Adrenal gland (tissue), 19 donors: ENCODE data around the gene MMRN1. TPM values are rescaled to one million over a fixed set of nuclear protein-coding genes. Genes with fewer than 3 reads are reported as not detected.

ENCODE experiments used
- DNase-seq, 7 donors: peaks; one replicate each; pipeline ENCODE4 v3.0.0-alpha.2; 2019 to 2020
- H3K27ac ChIP-seq, 5 donors: fragments of 200-600 bp; sonication (generic) in 4 of 5; 1 replicate in 3 of 5; 2 replicates in 2 of 5; pipeline versions ENCODE4 v1.5.1 to v1.8.0; 2016 to 2020; ENCODE audit warnings: mild to moderate bottlenecking in 1 of 5
- H3K27me3 ChIP-seq: fragments of 200-600 bp; 2 replicates; pipeline ENCODE4 v1.8.0; 2021
- H3K36me3 ChIP-seq, 2 donors: fragments of 200-600 bp; replicated peaks in 1 of 2; 1 replicate in 1 of 2; 2 replicates in 1 of 2; pipeline versions ENCODE4 v1.5.1 to v1.8.0; 2018 to 2022
- H3K4me1 ChIP-seq, 2 donors: fragments of 200-600 bp; replicated peaks in 1 of 2; 1 replicate in 1 of 2; 2 replicates in 1 of 2; pipeline versions ENCODE4 v1.5.1 to v1.8.0; 2018 to 2021
- H3K4me3 ChIP-seq, 4 donors: fragments of 200-600 bp; sonication (generic) in 3 of 4; one replicate each; pipeline ENCODE4 v1.5.1; 2016 to 2018
- H3K9me3 ChIP-seq, 3 donors: fragments of 200-600 bp; sonication (generic) in 1 of 3; replicated peaks in 1 of 3; 1 replicate in 2 of 3; 2 replicates in 1 of 3; pipeline versions ENCODE4 v1.5.1 to v1.8.0; 2016 to 2021
- CTCF ChIP-seq, 6 experiments: fragments of 450-650 bp in 4 of 6; fragments of 200-600 bp in 2 of 6; sonication (generic) in 1 of 6; IDR thresholded peaks; 1 replicate in 5 of 6; 2 replicates in 1 of 6; pipeline versions ENCODE4 v1.5.1 to v1.8.0; 2016 to 2021; ENCODE audit warnings: antibody characterized with exemption in 6 of 6, mild to moderate bottlenecking in 2 of 6, moderate library complexity in 1 of 6
- POLR2A ChIP-seq, 2 donors: fragments of 450-650 bp; IDR thresholded peaks; one replicate each; pipeline ENCODE4 v1.6.1; 2017; ENCODE audit warnings: antibody characterized with exemption in 2 of 2, mild to moderate bottlenecking in 2 of 2, moderate library complexity in 1 of 2
- WGBS, 4 donors: extraction: QIAGEN DNeasy Blood & Tissue Kit in 2 of 4; methylation state at CpG; one replicate each; pipeline versions ENCODE4 v1.1.5 to v1.1.7; 2013 to 2017; 5-methylcytosine and 5-hydroxymethylcytosine counted together
- intact Hi-C, 2 donors: fragments of 100-400 bp; cut with DNase I; formaldehyde crosslinking; loops; one replicate each; pipeline versions ENCODE4 v1.14.1 to v1.15.0; 2022 to 2023
- long read RNA-seq, 10 donors: library from polyadenylated mRNA in 3 of 10; unstranded in 2 of 10; stranded (forward) in 1 of 10; transcript quantifications; one replicate each; pipeline ENCODE4 v2.0.0 and lab custom pipeline, GENCODE V29; 2021 to 2026
- polyA plus RNA-seq, 3 donors: library from polyadenylated mRNA; stranded (reverse); fragments of 200-250 nt in 2 of 3; fragments of 350-450 nt in 1 of 3; fragmentation: Illumina TruSeq in 1 of 3; extraction: RNeasy Lipid Tissue Mini Kit (QIAGEN cat#74804) in 1 of 3; gene quantifications; one replicate each; pipeline ENCODE4 v1.2.3, GENCODE V29; 2013 to 2014
- total RNA-seq, 9 donors: library from RNA; depleted of rRNA in 4 of 9; stranded (reverse); fragments of >200 nt in 4 of 9; fragments of 120-200 nt in 1 of 9; fragmentation: NEBNext Ultra II Directional in 1 of 9; extraction: Animal tissue kit (Norgen Biotek cat#: 25700) in 1 of 9; gene quantifications; one replicate each; pipeline versions ENCODE4 v1.1.0 to v1.2.4, GENCODE V29; 2013 to 2023
- donor health status: healthy with polysubstance abuse.
- donor health status: Bipolar disorder and iron deficiency.
- donor health status: DM: yes; HTN: yes; CAD: no.
- donor health status: DM: no; HTN: no; CAD: no.
- donor health status: DM: no; HTN: no; CAD: no.
- donor health status: DM: yes; HTN: yes; CAD: no.

Gene MMRN1
- total RNA-seq: 10 to 100 TPM in 4 of 9 donors, 1 to 10 TPM in 5; 2.2 to 31.2 (median 7.4) TPM
- 1 to 10 TPM; 1.4 to 6.4 (median 2.3) TPM for polyA plus RNA-seq
- long read RNA-seq, donor 1, full-length matches to known transcripts: 2 of 7 reads
- long read RNA-seq, donor 1, partial matches to known transcripts: 5 of 7 reads
- long read RNA-seq, donor 1, other reads (novel, unspliced or antisense): 0 of 7 reads
- long read RNA-seq, donor 2: 0 reads
- long read RNA-seq, donor 3, full-length matches to known transcripts: 4 of 4 reads
- long read RNA-seq, donor 3, partial matches to known transcripts: 0 of 4 reads
- long read RNA-seq, donor 3, other reads (novel, unspliced or antisense): 0 of 4 reads
- long read RNA-seq, donor 4, partial matches to known transcripts: 0 of 1 reads
- long read RNA-seq, donor 4, other reads (novel, unspliced or antisense): 1 of 1 reads
- long read RNA-seq, donor 5, full-length matches to known transcripts: 2 of 2 reads
- long read RNA-seq, donor 5, partial matches to known transcripts: 0 of 2 reads
- long read RNA-seq, donor 5, other reads (novel, unspliced or antisense): 0 of 2 reads
- long read RNA-seq, donor 6, partial matches to known transcripts: 2 of 2 reads
- long read RNA-seq, donor 6, other reads (novel, unspliced or antisense): 0 of 2 reads
- long read RNA-seq, donor 7: 0 reads
- long read RNA-seq, donor 8, full-length matches to known transcripts: 2 of 8 reads
- long read RNA-seq, donor 8, partial matches to known transcripts: 6 of 8 reads
- long read RNA-seq, donor 8, other reads (novel, unspliced or antisense): 0 of 8 reads
- long read RNA-seq, donor 9: 0 reads
- long read RNA-seq, donor 10: 0 reads

DNA sequence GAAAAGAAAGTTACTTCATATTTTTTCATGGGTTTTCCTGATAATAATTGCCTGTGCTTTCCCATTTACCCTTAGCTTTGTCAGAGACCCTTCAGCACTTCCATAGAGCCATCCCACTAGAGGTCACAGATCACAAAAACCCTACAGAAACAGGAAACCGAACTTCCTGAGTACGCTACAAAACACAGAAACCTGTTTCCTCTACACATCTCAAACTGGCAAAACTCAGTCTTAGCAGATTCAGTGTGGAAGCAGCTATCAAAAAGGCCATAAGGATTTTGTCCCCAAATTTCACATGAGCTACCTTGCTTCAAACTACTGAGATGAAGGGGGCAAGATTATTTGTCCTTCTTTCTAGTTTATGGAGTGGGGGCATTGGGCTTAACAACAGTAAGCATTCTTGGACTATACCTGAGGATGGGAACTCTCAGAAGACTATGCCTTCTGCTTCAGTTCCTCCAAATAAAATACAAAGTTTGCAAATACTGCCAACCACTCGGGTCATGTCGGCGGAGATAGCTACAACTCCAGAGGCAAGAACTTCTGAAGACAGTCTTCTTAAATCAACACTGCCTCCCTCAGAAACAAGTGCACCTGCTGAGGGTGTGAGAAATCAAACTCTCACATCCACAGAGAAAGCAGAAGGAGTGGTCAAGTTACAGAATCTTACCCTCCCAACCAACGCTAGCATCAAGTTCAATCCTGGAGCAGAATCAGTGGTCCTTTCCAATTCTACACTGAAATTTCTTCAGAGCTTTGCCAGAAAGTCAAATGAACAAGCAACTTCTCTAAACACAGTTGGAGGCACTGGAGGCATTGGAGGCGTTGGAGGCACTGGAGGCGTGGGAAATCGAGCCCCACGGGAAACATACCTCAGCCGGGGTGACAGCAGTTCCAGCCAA, at the start of gene MMRN1:
Gene MMRN1 (plus strand): TSS at position 206 of the 902 bp plus-strand sequence. CDS start 118 bp downstream, at position 324.
- Histone ChIP-seq H3K9me3 (no peaks in the 10 kb centered on the region), H3K27me3 (no peaks in the 10 kb centered on the region), H3K4me3 (no peak within 1 kb of the TSS), H3K36me3 (no peaks in the 10 kb centered on the region), H3K27ac (no peak within 1 kb of the TSS), H3K4me1 (no peaks in the 10 kb centered on the region)
- DNase-seq: no peak
- 57 to 75% (median 67%) methylated on average over 11 of the region's 11 CpGs for WGBS, 4 donors
- intact Hi-C loops: no loop called here
- no peak for TF ChIP-seq POLR2A (IDR thresholded peaks at IDR 0.05)

DNA sequence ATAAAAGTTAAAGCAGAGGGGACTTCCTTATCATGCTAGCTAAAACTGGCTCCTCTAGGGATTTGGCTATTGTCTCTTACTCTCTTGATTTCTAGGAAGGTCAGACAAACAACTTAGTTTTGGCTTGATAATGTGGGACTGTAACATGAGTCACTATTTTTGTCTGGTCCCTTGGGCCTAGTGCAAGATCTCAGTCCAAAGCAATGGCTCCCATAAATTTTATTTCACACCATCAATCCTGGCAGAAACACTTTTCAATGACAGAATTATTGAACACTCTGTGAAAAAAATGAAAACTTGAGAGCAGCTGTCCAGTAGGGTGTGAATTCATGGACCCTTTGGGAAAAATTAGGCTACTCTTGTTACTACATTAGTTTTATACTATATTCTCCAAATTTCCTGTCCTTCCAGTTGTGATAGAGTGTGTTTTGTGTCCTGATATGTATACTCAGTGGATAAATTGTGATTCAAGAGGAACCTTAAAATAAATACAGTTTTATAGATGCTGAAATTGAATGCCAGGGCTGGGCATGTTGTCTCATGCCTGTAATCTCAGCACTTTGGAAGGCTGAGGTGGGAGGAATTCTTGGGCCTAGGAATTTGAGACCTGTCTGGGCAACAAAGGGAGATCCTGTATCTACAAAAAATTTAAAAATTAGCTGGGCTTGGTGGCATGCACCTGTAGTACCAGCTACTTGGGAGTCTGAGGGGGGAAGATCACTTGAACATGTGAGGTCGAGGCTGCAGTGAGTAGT, 46.9 kb upstream of the MMRN1 start:
- no peak overlapping the region for H3K4me3 ChIP-seq
- H3K27me3 ChIP-seq: no peaks in the 10 kb centered on the region
- H3K36me3 ChIP-seq: no peaks in the 10 kb centered on the region
- H3K27ac ChIP-seq: no peak overlapping the region
- no peaks in the 10 kb centered on the region for H3K9me3 ChIP-seq
- 88 to 96% (median 90%) methylated on average over 1 of the region's 1 CpG for WGBS, 4 donors
- TF ChIP-seq POLR2A (IDR thresholded peaks at IDR 0.05): no peak
- no peak for TF ChIP-seq CTCF (IDR thresholded peaks at IDR 0.05)
- DNase-seq: no peak
- no peaks in the 10 kb centered on the region for H3K4me1 ChIP-seq
- intact Hi-C loops: no loop called here

DNA sequence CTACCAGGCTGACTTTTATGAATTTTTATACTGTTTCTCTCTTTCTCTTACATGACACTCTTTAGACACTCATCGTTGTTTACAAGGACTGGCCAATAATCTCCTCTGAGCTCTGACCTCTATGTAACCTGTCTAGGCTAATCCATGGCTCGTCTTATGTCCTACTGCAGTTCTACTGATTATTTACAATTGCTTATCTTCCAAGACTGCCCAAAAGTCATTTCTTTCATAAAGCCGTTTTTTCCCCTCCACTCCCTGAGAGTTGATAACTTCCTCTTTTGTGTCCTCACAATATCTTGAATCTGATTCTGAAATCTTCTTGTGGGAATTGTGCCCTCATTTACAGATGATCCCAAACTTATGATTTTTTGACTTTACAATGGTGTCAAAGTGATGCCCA, 39.4 kb upstream of the MMRN1 start:
- Histone ChIP-seq H3K9me3 (no peaks in the 10 kb centered on the region), H3K36me3 (no peaks in the 10 kb centered on the region), H3K27me3 (no peaks in the 10 kb centered on the region), H3K27ac (no peak overlapping the region), H3K4me3 (no peak overlapping the region), H3K4me1 (no peaks in the 10 kb centered on the region)
- 66 to 68% (median 67%) methylated on average over 3 of the region's 3 CpGs for WGBS, 4 donors
- intact Hi-C loops: no loop called here
- TF ChIP-seq CTCF (IDR thresholded peaks at IDR 0.05) (no peak), POLR2A (IDR thresholded peaks at IDR 0.05) (no peak)
- DNase-seq: no peak

DNA sequence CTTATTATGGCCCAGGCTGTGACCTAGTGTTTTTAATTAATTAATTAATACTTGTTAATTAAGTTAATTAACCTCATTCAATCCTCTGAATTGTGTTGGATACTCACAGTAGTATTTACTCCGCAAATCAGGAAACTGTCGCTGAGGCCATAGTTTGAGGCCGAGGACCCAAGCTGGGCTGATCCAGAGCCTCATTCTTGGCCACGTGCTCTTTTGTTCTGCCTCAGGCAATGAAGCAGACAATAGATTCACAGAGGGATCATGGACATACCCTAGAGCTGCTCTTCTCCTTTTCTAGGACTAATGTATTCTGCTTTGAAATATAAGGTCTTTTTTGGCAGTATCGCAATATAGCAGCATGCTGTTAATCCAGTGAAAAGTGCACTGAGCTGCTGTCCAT, 33.7 kb upstream of the MMRN1 start:
- Histone ChIP-seq H3K4me1 (no peaks in the 10 kb centered on the region), H3K27ac (no peak overlapping the region), H3K36me3 (no peaks in the 10 kb centered on the region), H3K4me3 (no peak overlapping the region), H3K27me3 (no peaks in the 10 kb centered on the region), H3K9me3 (no peaks in the 10 kb centered on the region)
- no peak for TF ChIP-seq POLR2A (IDR thresholded peaks at IDR 0.05)
- no peak for TF ChIP-seq CTCF (IDR thresholded peaks at IDR 0.05)
- no peak for DNase-seq
- 84 to 93% (median 89%) methylated on average over 5 of the region's 5 CpGs for WGBS, 4 donors
- intact Hi-C loops: loop anchor here in 1 of 2 donors (10.0 kb wide), 1 partner anchor 206 kb away; no protein-coding TSS in a partner anchor
